Liver (tissue), 3 donors: ENCODE data around the gene KIRREL1.

Experiments
- JUND ChIP-seq, 2 donors: IDR thresholded peaks; 2 replicates each; pipeline ENCODE4 v1.6.1; 2016; ENCODE audit warnings: antibody characterized with exemption in 2 of 2
- TF ChIP-seq, protein P1 (sequence below): fragments of 150-350 bp; IDR thresholded peaks from 2 replicates; pipeline ENCODE4 v1.5.1; 2017; ENCODE audit warnings: improper control_type of control experiment, low read depth, low read length; ENCODE audit not compliant: missing input control
- TF ChIP-seq, protein P2 (sequence below): IDR thresholded peaks from 2 replicates; pipeline ENCODE4 v1.6.1; 2016; ENCODE audit warnings: antibody characterized with exemption
- donor health status: healthy.
- donor health status: healthy.

DNA sequence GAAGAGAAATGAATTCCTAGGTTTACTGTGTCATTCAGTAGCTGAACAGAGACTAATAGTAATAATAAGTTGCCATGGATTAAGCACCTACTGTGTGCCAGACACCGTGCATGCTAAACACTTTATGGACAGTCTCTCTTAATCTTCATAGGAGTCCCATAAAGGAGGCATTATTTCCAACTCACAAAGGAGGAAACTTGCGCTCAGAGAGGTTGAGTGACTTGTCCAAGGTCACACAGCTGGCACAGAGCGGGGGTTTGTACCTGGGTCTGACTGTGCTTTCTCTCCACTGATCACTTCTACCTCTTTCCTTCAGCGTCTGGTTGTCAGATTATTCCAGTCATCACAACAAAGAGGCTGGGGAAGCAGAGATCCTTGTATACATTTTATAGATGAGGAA lies 91.3 kb downstream of the KIRREL1 start:
- TF ChIP-seq JUND (IDR thresholded peaks at IDR 0.05), result no peak
- TF ChIP-seq, protein P1, sequence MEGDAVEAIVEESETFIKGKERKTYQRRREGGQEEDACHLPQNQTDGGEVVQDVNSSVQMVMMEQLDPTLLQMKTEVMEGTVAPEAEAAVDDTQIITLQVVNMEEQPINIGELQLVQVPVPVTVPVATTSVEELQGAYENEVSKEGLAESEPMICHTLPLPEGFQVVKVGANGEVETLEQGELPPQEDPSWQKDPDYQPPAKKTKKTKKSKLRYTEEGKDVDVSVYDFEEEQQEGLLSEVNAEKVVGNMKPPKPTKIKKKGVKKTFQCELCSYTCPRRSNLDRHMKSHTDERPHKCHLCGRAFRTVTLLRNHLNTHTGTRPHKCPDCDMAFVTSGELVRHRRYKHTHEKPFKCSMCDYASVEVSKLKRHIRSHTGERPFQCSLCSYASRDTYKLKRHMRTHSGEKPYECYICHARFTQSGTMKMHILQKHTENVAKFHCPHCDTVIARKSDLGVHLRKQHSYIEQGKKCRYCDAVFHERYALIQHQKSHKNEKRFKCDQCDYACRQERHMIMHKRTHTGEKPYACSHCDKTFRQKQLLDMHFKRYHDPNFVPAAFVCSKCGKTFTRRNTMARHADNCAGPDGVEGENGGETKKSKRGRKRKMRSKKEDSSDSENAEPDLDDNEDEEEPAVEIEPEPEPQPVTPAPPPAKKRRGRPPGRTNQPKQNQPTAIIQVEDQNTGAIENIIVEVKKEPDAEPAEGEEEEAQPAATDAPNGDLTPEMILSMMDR, result no peak
- TF ChIP-seq, protein P2, sequence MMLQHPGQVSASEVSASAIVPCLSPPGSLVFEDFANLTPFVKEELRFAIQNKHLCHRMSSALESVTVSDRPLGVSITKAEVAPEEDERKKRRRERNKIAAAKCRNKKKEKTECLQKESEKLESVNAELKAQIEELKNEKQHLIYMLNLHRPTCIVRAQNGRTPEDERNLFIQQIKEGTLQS, result no peak
